HCT116 (cell line): ENCODE data around the gene AHSA1. TPM values are rescaled to one million over a fixed set of nuclear protein-coding genes. Genes with fewer than 3 reads are reported as not detected.

ENCODE experiments used
- ATAC-seq: fragments of 200-7000 bp; cut with Tn5 transposase; 2 replicates; pipeline ENCODE4 v1.9.1; 2020; ENCODE audit warnings: mild to moderate bottlenecking, moderate library complexity
- BruUV-seq: library from RNA; stranded (reverse); fragments of 400-500 nt; replicated peaks from 2 replicates; lab custom pipeline; 2021; lab: Mats Ljungman, UMichigan
- CTCF ChIA-PET: fragments of 300-600 bp; sonication (Branson Sonifier 250); formaldehyde crosslinking; loops from one replicate; lab custom pipeline; 2021; ENCODE audit warnings: antibody characterized with exemption; lab: Charles Lee
- POLR2A ChIA-PET: fragments of 300-600, 350-600 bp; sonication (Branson Sonifier 250); formaldehyde crosslinking; loops from one replicate; lab custom pipeline; 2021; ENCODE audit warnings: antibody characterized with exemption; lab: Charles Lee
- RAD21 ChIA-PET, 2 experiments: fragments of 300-600 bp; sonication (Branson Sonifier 250); formaldehyde crosslinking; loops; one replicate each; lab custom pipeline; 2023; ENCODE audit warnings: low total read pairs in 2 of 2; ENCODE audit not compliant: uncharacterized antibody in 2 of 2, unreplicated experiment in 2 of 2, low non-redundant PET in 1 of 2; lab: Charles Lee
- DNase-seq: peaks from one replicate; pipeline ENCODE4 v3.0.0-alpha.2; 2010; ENCODE audit warnings: low read depth, low spot score
- H2AFZ ChIP-seq: fragments of 200-600 bp; shearing (Covaris generic), sonication (generic); 2 replicates; pipeline ENCODE4 v1.6.1; 2017; ENCODE audit warnings: low read depth, mixed run types, mixed read lengths, antibody characterized with exemption, low read length; ENCODE audit not compliant: poor library complexity, severe bottlenecking
- H3K27ac ChIP-seq: 2 replicates; pipeline ENCODE4 v1.5.1; 2012; ENCODE audit warnings: low read depth, low read length
- H3K27me3 ChIP-seq: fragments of 200-600 bp; sonication (generic); 2 replicates; pipeline ENCODE4 v1.6.1; 2016; ENCODE audit warnings: mixed run types, low read length, mixed read lengths; ENCODE audit not compliant: insufficient read depth
- H3K36me3 ChIP-seq, 2 experiments: fragments of 200-500 bp in 1 of 2; fragments of 200-600 bp in 1 of 2; sonication (Bioruptor generic) in 1 of 2; sonication (generic) in 1 of 2; 2 replicates each; pipeline versions ENCODE4 v1.5.1 to v1.6.1; 2014 to 2016; ENCODE audit warnings: low read length in 2 of 2, inconsistent platforms in 1 of 2, mixed read lengths in 1 of 2, mixed run types in 1 of 2; ENCODE audit not compliant: insufficient read depth in 2 of 2, control insufficient read depth in 1 of 2
- H3K4me1 ChIP-seq, 2 experiments: fragments of 200-600 bp in 1 of 2; sonication (generic) in 1 of 2; 2 replicates each; pipeline versions ENCODE4 v1.5.1 to v1.6.1; 2012 to 2017; ENCODE audit warnings: low read length in 2 of 2, inconsistent platforms in 1 of 2, mild to moderate bottlenecking in 1 of 2, mixed read lengths in 1 of 2, mixed run types in 1 of 2, moderate library complexity in 1 of 2; ENCODE audit not compliant: insufficient read depth in 2 of 2, control insufficient read depth in 1 of 2
- H3K4me2 ChIP-seq: fragments of 200-600 bp; sonication (generic); 2 replicates; pipeline ENCODE4 v1.6.1; 2017; ENCODE audit warnings: mixed run types, low read length, mixed read lengths
- H3K4me3 ChIP-seq, 2 experiments: fragments of 200-600 bp in 1 of 2; sonication (generic) in 1 of 2; replicated peaks in 1 of 2; 2 replicates each; pipeline ENCODE4 v1.5.1; 2011 to 2016; ENCODE audit warnings: low read length in 2 of 2, control low read depth in 1 of 2, low read depth in 1 of 2, mild to moderate bottlenecking in 1 of 2, mixed read lengths in 1 of 2, mixed run types in 1 of 2
- H3K79me2 ChIP-seq: fragments of 200-600 bp; sonication (generic); 2 replicates; pipeline ENCODE4 v1.6.1; 2017; ENCODE audit warnings: mild to moderate bottlenecking, mixed run types, low read length, moderate library complexity, mixed read lengths; ENCODE audit not compliant: insufficient read depth
- H3K9ac ChIP-seq: fragments of 200-600 bp; sonication (generic); 2 replicates; pipeline ENCODE4 v1.6.1; 2016; ENCODE audit warnings: low read length, mixed read lengths
- H3K9me2 ChIP-seq: fragments of 200-600 bp; sonication (generic), shearing (Covaris generic); 2 replicates; pipeline ENCODE4 v1.6.1; 2017; ENCODE audit warnings: mixed run types, mild to moderate bottlenecking, moderate library complexity; ENCODE audit not compliant: insufficient read depth
- H3K9me3 ChIP-seq, 2 experiments: fragments of 200-500 bp in 1 of 2; fragments of 200-600 bp in 1 of 2; sonication (Bioruptor generic) in 1 of 2; sonication (generic) in 1 of 2; 2 replicates each; pipeline ENCODE4 v1.6.1; 2014 to 2017; ENCODE audit warnings: low read length in 2 of 2, mixed read lengths in 2 of 2, inconsistent platforms in 1 of 2, low read depth in 1 of 2, mild to moderate bottlenecking in 1 of 2, mixed run types in 1 of 2, moderate library complexity in 1 of 2; ENCODE audit not compliant: control insufficient read depth in 1 of 2, insufficient read depth in 1 of 2
- H4K20me1 ChIP-seq: fragments of 200-600 bp; sonication (generic), shearing (Covaris generic); 2 replicates; pipeline ENCODE4 v1.6.1; 2017; ENCODE audit warnings: mixed run types, mild to moderate bottlenecking, moderate library complexity; ENCODE audit not compliant: insufficient read depth
- ATF3 ChIP-seq: IDR thresholded peaks from 2 replicates; pipeline ENCODE4 v1.6.1; 2012
- CBX3 ChIP-seq: IDR thresholded peaks from 2 replicates; pipeline ENCODE4 v1.6.1; 2012; ENCODE audit warnings: low read depth
- CEBPB ChIP-seq: IDR thresholded peaks from 2 replicates; pipeline ENCODE4 v1.6.1; 2012; ENCODE audit warnings: low read depth
- EGR1 ChIP-seq: IDR thresholded peaks from 2 replicates; pipeline ENCODE4 v1.6.1; 2012; ENCODE audit warnings: low read depth
- EZH2 ChIP-seq: fragments of 200-600 bp; sonication (generic); IDR thresholded peaks from 2 replicates; pipeline ENCODE4 v1.6.1; 2017; ENCODE audit warnings: antibody characterized with exemption, mixed run types
- EZH2phosphoT487 ChIP-seq: fragments of 200-600 bp; IDR thresholded peaks from 2 replicates; pipeline ENCODE4 v1.6.1; 2018; ENCODE audit warnings: antibody characterized with exemption, borderline replicate concordance
- FOSL1 ChIP-seq: IDR thresholded peaks from 2 replicates; pipeline ENCODE4 v1.6.1; 2012; ENCODE audit warnings: low read depth
- JUND ChIP-seq: IDR thresholded peaks from 2 replicates; pipeline ENCODE4 v1.6.1; 2012
- MAX ChIP-seq: IDR thresholded peaks from 2 replicates; pipeline ENCODE4 v1.6.1; 2012
- POLR2A ChIP-seq: IDR thresholded peaks from 2 replicates; pipeline ENCODE4 v1.7.0; 2011; ENCODE audit warnings: borderline replicate concordance; ENCODE audit not compliant: insufficient read depth, insufficient read length; ENCODE audit errors: extremely low read depth
- POLR2AphosphoS5 ChIP-seq: IDR thresholded peaks from 2 replicates; pipeline ENCODE4 v1.6.1; 2011; ENCODE audit warnings: mild to moderate bottlenecking, low read depth, low read length, moderate library complexity
- SRF ChIP-seq: IDR thresholded peaks from 2 replicates; pipeline ENCODE4 v1.6.1; 2012; ENCODE audit warnings: low read depth
- TCF7L2 ChIP-seq: IDR thresholded peaks from 2 replicates; pipeline ENCODE4 v1.7.0; 2011; ENCODE audit warnings: borderline replicate concordance, inconsistent platforms; ENCODE audit not compliant: insufficient read depth, insufficient read length; ENCODE audit errors: extremely low read depth
- YY1 ChIP-seq: IDR thresholded peaks from 2 replicates; pipeline ENCODE4 v1.6.1; 2011; ENCODE audit warnings: low read length, low read depth, moderate library complexity, mild to moderate bottlenecking; ENCODE audit not compliant: insufficient replicate concordance; ENCODE audit errors: extremely low read depth
- ZFX ChIP-seq: fragments of 450-650 bp; IDR thresholded peaks from 2 replicates; pipeline ENCODE4 v1.6.1; 2017
- intact Hi-C: fragments of 100-400 bp; cut with micrococcal nuclease; formaldehyde crosslinking; loops from 2 replicates; pipeline ENCODE4 v1.10.0; 2022
- total RNA-seq: library from RNA; stranded (reverse); gene quantifications from one replicate; pipeline ENCODE4 v1.2.1, GENCODE V29; 2021; ENCODE audit not compliant: unreplicated experiment
- TF ChIP-seq, protein P1 (sequence below): IDR thresholded peaks from 2 replicates; pipeline ENCODE4 v1.6.1; 2012; ENCODE audit warnings: low read depth
- TF ChIP-seq, protein P2 (sequence below): IDR thresholded peaks from 2 replicates; pipeline ENCODE4 v1.6.1; 2011; ENCODE audit warnings: mild to moderate bottlenecking, low read length, moderate library complexity; ENCODE audit not compliant: insufficient replicate concordance; ENCODE audit errors: extremely low read depth

The AHSA1 gene
- total RNA-seq, 1 experiment from 2014 or later, result 222 TPM

GRCh38 chr14:77424862-77425261, 33.0 kb upstream of the AHSA1 start:
- no peaks in the 10 kb centered on the region for H3K9me2 ChIP-seq
- no peak overlapping the region for H2AFZ ChIP-seq
- DNase-seq (no peak), ATAC-seq (no peak)
- no peak overlapping the region for H3K27ac ChIP-seq
- no peaks in the 10 kb centered on the region for H3K4me1 ChIP-seq
- intact Hi-C loops, result no loop called here
- H3K27me3 ChIP-seq, result no peaks in the 10 kb centered on the region
- no peak overlapping the region for H3K4me2 ChIP-seq
- ChIA-PET POLR2A (no interaction called here), CTCF (no interaction called here), RAD21 (no interaction called here)
- no peak overlapping the region for H3K4me3 ChIP-seq
- no peaks in the 10 kb centered on the region for H3K79me2 ChIP-seq
- no peak overlapping the region for H3K9ac ChIP-seq
- no TSS peak for BruUV-seq
- H4K20me1 ChIP-seq, result no peaks in the 10 kb centered on the region
- no peaks in the 10 kb centered on the region for H3K9me3 ChIP-seq
- TF ChIP-seq MAX, result no peak
- TF ChIP-seq EZH2, result no peak
- no peak for TF ChIP-seq TCF7L2
- TF ChIP-seq, protein P1, sequence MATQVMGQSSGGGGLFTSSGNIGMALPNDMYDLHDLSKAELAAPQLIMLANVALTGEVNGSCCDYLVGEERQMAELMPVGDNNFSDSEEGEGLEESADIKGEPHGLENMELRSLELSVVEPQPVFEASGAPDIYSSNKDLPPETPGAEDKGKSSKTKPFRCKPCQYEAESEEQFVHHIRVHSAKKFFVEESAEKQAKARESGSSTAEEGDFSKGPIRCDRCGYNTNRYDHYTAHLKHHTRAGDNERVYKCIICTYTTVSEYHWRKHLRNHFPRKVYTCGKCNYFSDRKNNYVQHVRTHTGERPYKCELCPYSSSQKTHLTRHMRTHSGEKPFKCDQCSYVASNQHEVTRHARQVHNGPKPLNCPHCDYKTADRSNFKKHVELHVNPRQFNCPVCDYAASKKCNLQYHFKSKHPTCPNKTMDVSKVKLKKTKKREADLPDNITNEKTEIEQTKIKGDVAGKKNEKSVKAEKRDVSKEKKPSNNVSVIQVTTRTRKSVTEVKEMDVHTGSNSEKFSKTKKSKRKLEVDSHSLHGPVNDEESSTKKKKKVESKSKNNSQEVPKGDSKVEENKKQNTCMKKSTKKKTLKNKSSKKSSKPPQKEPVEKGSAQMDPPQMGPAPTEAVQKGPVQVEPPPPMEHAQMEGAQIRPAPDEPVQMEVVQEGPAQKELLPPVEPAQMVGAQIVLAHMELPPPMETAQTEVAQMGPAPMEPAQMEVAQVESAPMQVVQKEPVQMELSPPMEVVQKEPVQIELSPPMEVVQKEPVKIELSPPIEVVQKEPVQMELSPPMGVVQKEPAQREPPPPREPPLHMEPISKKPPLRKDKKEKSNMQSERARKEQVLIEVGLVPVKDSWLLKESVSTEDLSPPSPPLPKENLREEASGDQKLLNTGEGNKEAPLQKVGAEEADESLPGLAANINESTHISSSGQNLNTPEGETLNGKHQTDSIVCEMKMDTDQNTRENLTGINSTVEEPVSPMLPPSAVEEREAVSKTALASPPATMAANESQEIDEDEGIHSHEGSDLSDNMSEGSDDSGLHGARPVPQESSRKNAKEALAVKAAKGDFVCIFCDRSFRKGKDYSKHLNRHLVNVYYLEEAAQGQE, result no peak
- TF ChIP-seq SRF, result no peak
- TF ChIP-seq POLR2A, result no peak
- TF ChIP-seq CEBPB, result no peak
- TF ChIP-seq EGR1, result no peak
- TF ChIP-seq POLR2AphosphoS5, result no peak
- no peak for TF ChIP-seq YY1
- TF ChIP-seq ATF3, result no peak
- TF ChIP-seq, protein P2, sequence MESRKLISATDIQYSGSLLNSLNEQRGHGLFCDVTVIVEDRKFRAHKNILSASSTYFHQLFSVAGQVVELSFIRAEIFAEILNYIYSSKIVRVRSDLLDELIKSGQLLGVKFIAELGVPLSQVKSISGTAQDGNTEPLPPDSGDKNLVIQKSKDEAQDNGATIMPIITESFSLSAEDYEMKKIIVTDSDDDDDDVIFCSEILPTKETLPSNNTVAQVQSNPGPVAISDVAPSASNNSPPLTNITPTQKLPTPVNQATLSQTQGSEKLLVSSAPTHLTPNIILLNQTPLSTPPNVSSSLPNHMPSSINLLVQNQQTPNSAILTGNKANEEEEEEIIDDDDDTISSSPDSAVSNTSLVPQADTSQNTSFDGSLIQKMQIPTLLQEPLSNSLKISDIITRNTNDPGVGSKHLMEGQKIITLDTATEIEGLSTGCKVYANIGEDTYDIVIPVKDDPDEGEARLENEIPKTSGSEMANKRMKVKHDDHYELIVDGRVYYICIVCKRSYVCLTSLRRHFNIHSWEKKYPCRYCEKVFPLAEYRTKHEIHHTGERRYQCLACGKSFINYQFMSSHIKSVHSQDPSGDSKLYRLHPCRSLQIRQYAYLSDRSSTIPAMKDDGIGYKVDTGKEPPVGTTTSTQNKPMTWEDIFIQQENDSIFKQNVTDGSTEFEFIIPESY, result no peak
- no peak for TF ChIP-seq CBX3
- TF ChIP-seq ZFX, result no peak
- TF ChIP-seq FOSL1, result no peak
- TF ChIP-seq JUND, result no peak
- TF ChIP-seq EZH2phosphoT487, result no peak
- H3K36me3 ChIP-seq, result peaks cover 22 to 43% of the 10 kb centered on the region in 2 experiments; a peak in 3 of 4 replicates
